NCI-H460 (cell line): Measurements from ENCODE around the gene ARMC8. TPM values are rescaled to one million over a fixed set of nuclear protein-coding genes. Genes with fewer than 3 reads are reported as not detected.
"Not testable (repeated sequence)": the region's sequence is repeated elsewhere in the genome, so short reads cannot be mapped to it uniquely, and the experiment has no call there.

Experiments
- DNase-seq: peaks from one replicate; pipeline ENCODE4 v3.0.0-alpha.2; 2016; ENCODE audit warnings: low read depth; ENCODE audit errors: extremely low read depth
- polyA plus RNA-seq: library from polyadenylated mRNA; depleted of rRNA; stranded (reverse); fragments of >200 nt; gene quantifications from 2 replicates; pipeline ENCODE4 v1.2.3, GENCODE V29; 2014; cell fraction: nucleus; rRNA removed
- total RNA-seq: library from RNA; depleted of rRNA; stranded (reverse); fragments of >200 nt; shearing (Covaris generic); gene quantifications from 2 replicates; pipeline ENCODE4 v1.2.3, GENCODE V29; 2014; rRNA removed

ARMC8 gene
- total RNA-seq, result 13.9 and 18.4 TPM in 2 replicates
- polyA plus RNA-seq, result 22.6 and 30.9 TPM in 2 replicates

GRCh38 chr3:138187296-138188012, at the start of gene ARMC8:
ARMC8 (plus strand) TSS chr3:138187301; CDS start chr3:138187555, 254 bp downstream.
- DNase-seq, result no peak

GRCh38 chr3:138137861-138138260, 49.2 kb upstream of the ARMC8 start:
- DNase-seq, result no peak

- DNase-seq, result no peak
Observed at GRCh38 chr3:138139691-138140090, 47.4 kb upstream of the ARMC8 start.

GRCh38 chr3:138140940-138141339, 46.2 kb upstream of the ARMC8 start:
- DNase-seq, result no peak

GRCh38 chr3:138142181-138142580, 44.9 kb upstream of the ARMC8 start:
- DNase-seq, result not testable (repeated sequence)

GRCh38 chr3:138148503-138148902, 38.6 kb upstream of the ARMC8 start:
- DNase-seq, result no peak

GRCh38 chr3:138154534-138154933, 32.6 kb upstream of the ARMC8 start:
- no peak for DNase-seq

GRCh38 chr3:138157743-138158142, 29.4 kb upstream of the ARMC8 start:
- no peak for DNase-seq

- no peak for DNase-seq
Observed at GRCh38 chr3:138165061-138165460, 22.0 kb upstream of the ARMC8 start.

GRCh38 chr3:138172625-138173024, 14.5 kb upstream of the ARMC8 start:
- DNase-seq, result no peak

GRCh38 chr3:138173769-138174420, 13.2 kb upstream of the ARMC8 start:
- no peak for DNase-seq

- DNase-seq, result peak; percentile 72
Observed at GRCh38 chr3:138174421-138175131, 12.5 kb upstream of the ARMC8 start, which contains the start of gene DBR1. DBR1 (minus strand) TSS chr3:138174921; CDS start chr3:138174795, 126 bp downstream.

GRCh38 chr3:138180375-138181029, 6.6 kb upstream of the ARMC8 start:
- peak; percentile 35 for DNase-seq

GRCh38 chr3:138184994-138185393, 2.1 kb upstream of the ARMC8 start:
- no peak for DNase-seq

GRCh38 chr3:138186221-138186620, 880 bp upstream of the ARMC8 start:
- DNase-seq, result no peak

- DNase-seq, result peak; percentile 77
Observed at GRCh38 chr3:138186803-138187295, 252 bp upstream of the ARMC8 start.

GRCh38 chr3:138188013-138188730, 1.1 kb downstream of the ARMC8 start:
- DNase-seq, result no peak

GRCh38 chr3:138195481-138195880, 8.4 kb downstream of the ARMC8 start:
- DNase-seq, result no peak

GRCh38 chr3:138196023-138196422, 8.9 kb downstream of the ARMC8 start:
- no peak for DNase-seq

- DNase-seq, result no peak
Observed at GRCh38 chr3:138197058-138197457, 10.0 kb downstream of the ARMC8 start.
